HepG2 (cell line): ENCODE results near the gene SPAAR. TPM values are rescaled to one million over a fixed set of nuclear protein-coding genes. Genes with fewer than 3 reads are reported as not detected.
"Not testable (repeated sequence)": the region's sequence is repeated elsewhere in the genome, so short reads cannot be mapped to it uniquely, and the experiment has no call there.

Experiments
- ATAC-seq: fragments of 200-7000 bp; cut with Tn5 transposase; 3 replicates; pipeline ENCODE4 v1.9.1; 2020; ENCODE audit warnings: mild to moderate bottlenecking, moderate library complexity
- BruUV-seq: library from RNA; stranded (reverse); fragments of 400-500 nt; replicated peaks from 2 replicates; lab custom pipeline; 2021; lab: Mats Ljungman, UMichigan
- CTCF ChIA-PET: fragments of 300-600 bp; formaldehyde crosslinking; extraction: SDS; loops from one replicate; lab custom pipeline; 2021; ENCODE audit warnings: low total read pairs, inconsistent platforms, low intra/inter-chr PET ratio; lab: Yijun Ruan, JAX
- POLR2A ChIA-PET: fragments of 350-600 bp; sonication (Branson Sonifier 250); formaldehyde crosslinking; loops from one replicate; lab custom pipeline; 2020; ENCODE audit warnings: antibody characterized with exemption, inconsistent platforms; lab: Yijun Ruan, JAX
- DNase-seq: peaks from one replicate; pipeline ENCODE4 v3.0.0-alpha.2; 2015; ENCODE audit warnings: low spot score
- FAIRE-seq: peaks from 3 replicates; lab custom pipeline; 2011; peaks lifted over from hg19 to GRCh38; lab: Jason Lieb, UNC
- H2AFZ ChIP-seq: one replicate; pipeline ENCODE4 v1.6.1; 2011; ENCODE audit warnings: low read length, inconsistent platforms
- H3K27ac ChIP-seq: fragments of 300-600 bp; 3 replicates; pipeline ENCODE4 v1.8.0; 2011; ENCODE audit warnings: mixed run types, mild to moderate bottlenecking, mixed read lengths, low read length, inconsistent platforms; ENCODE audit not compliant: insufficient read depth; ENCODE audit errors: extremely low read length
- H3K27me3 ChIP-seq, 2 experiments: fragments of 200-600 bp in 1 of 2; 2 replicates in 1 of 2; 3 replicates in 1 of 2; pipeline versions ENCODE4 v1.6.0 to v1.8.0; 2011; ENCODE audit warnings: low read length in 2 of 2, mild to moderate bottlenecking in 2 of 2, moderate library complexity in 2 of 2, inconsistent platforms in 1 of 2; ENCODE audit not compliant: insufficient read depth in 2 of 2, control insufficient read depth in 1 of 2
- H3K36me3 ChIP-seq, 2 experiments: fragments of 200-600 bp in 1 of 2; replicated peaks in 1 of 2; 2 replicates in 1 of 2; 3 replicates in 1 of 2; pipeline versions ENCODE4 v1.5.1 to v1.8.0; 2011; ENCODE audit warnings: low read length in 2 of 2, inconsistent platforms in 1 of 2; ENCODE audit not compliant: insufficient read depth in 2 of 2, control insufficient read depth in 1 of 2
- H3K4me1 ChIP-seq: 2 replicates; pipeline ENCODE4 v1.5.1; 2012; ENCODE audit warnings: low read length, inconsistent platforms; ENCODE audit not compliant: insufficient read depth
- H3K4me2 ChIP-seq: 2 replicates; pipeline ENCODE4 v1.6.0; 2011; ENCODE audit warnings: low read depth, low read length, inconsistent platforms
- H3K4me3 ChIP-seq, 3 experiments: fragments of 200-600 bp in 1 of 3; sonication (generic), shearing (Covaris generic) in 1 of 3; replicated peaks in 1 of 3; 2 replicates each; pipeline ENCODE4 v1.5.1; 2011 to 2016; ENCODE audit warnings: low read length in 3 of 3, inconsistent platforms in 2 of 3, low read depth in 2 of 3, mild to moderate bottlenecking in 2 of 3, control low read depth in 1 of 3, mixed read lengths in 1 of 3; ENCODE audit not compliant: insufficient read depth in 1 of 3
- H3K79me2 ChIP-seq: one replicate; pipeline ENCODE4 v1.6.1; 2011; ENCODE audit warnings: low read length, inconsistent platforms; ENCODE audit not compliant: insufficient read depth
- H3K9ac ChIP-seq: 2 replicates; pipeline ENCODE4 v1.6.0; 2011; ENCODE audit warnings: mild to moderate bottlenecking, low read depth, low read length, inconsistent platforms; ENCODE audit not compliant: insufficient read depth
- H3K9me3 ChIP-seq: 2 replicates; pipeline ENCODE4 v1.5.1; 2012; ENCODE audit warnings: mild to moderate bottlenecking, low read length
- H4K20me1 ChIP-seq: 2 replicates; pipeline ENCODE4 v1.6.0; 2011; ENCODE audit warnings: inconsistent platforms, mild to moderate bottlenecking, low read length, moderate library complexity; ENCODE audit not compliant: insufficient read depth
- ISL2 ChIP-seq: sonication (generic); formaldehyde crosslinking; IDR thresholded peaks from 2 replicates; pipeline ENCODE4 v1.5.0; 2020; ENCODE audit warnings: missing genetic modification reagents
- NFE2L1 ChIP-seq: sonication (generic); formaldehyde crosslinking; IDR thresholded peaks from 2 replicates; pipeline ENCODE4 v1.4.0; 2020; ENCODE audit warnings: missing genetic modification reagents, mild to moderate bottlenecking, borderline replicate concordance
- PHF5A ChIP-seq: IDR thresholded peaks from one replicate; pipeline ENCODE4 v1.6.1; 2018; ENCODE audit warnings: low read depth, missing genetic modification reagents; ENCODE audit not compliant: unreplicated experiment
- SNAPC4 ChIP-seq: sonication (generic); formaldehyde crosslinking; IDR thresholded peaks from 2 replicates; pipeline ENCODE4 v1.4.0; 2020; ENCODE audit warnings: mild to moderate bottlenecking, missing genetic modification reagents
- ZNF280D ChIP-seq: sonication (generic); formaldehyde crosslinking; IDR thresholded peaks from 2 replicates; pipeline ENCODE4 v1.5.1; 2020; ENCODE audit warnings: mild to moderate bottlenecking, missing genetic modification reagents
- WGBS: methylation state at CpG from one replicate; pipeline ENCODE4 v1.1.6; 2017; ENCODE audit warnings: low lambda C conversion rate; 5-methylcytosine and 5-hydroxymethylcytosine counted together
- in situ Hi-C: cut with HindIII; loops from 2 replicates; pipeline ENCODE4 v1.10.0; 2017; ENCODE audit warnings: low pct_unique_long_range_greater_than_20kb; ENCODE audit not compliant: extremely low pct_ligation_motif_present
- intact Hi-C: fragments of 100-400 bp; cut with micrococcal nuclease; formaldehyde crosslinking; loops from one replicate; pipeline ENCODE4 v1.10.0; 2022; ENCODE audit not compliant: unreplicated experiment
- polyA plus RNA-seq, 8 experiments: library from polyadenylated mRNA; depleted of rRNA in 3 of 8; stranded (reverse) in 7 of 8; unstranded in 1 of 8; fragments of >200 nt; fragmentation: Illumina TruSeq in 4 of 8; extraction: Trizol in 4 of 8; gene quantifications; 2 replicates each; pipeline versions ENCODE4 v1.2.1 to v1.2.3, GENCODE V29; 2011 to 2016; ENCODE audit warnings: low read depth in 4 of 8, missing spikeins in 1 of 8, mixed read lengths in 1 of 8; ENCODE audit not compliant: insufficient read depth in 1 of 8
- total RNA-seq, 5 experiments: library from RNA; depleted of rRNA; stranded (reverse); fragments of >200 nt; fragmentation: Illumina TruSeq; extraction: Trizol; gene quantifications; 2 replicates each; pipeline ENCODE4 v1.2.3, GENCODE V29; 2016; ENCODE audit warnings: low read depth in 1 of 5
- TF ChIP-seq, protein P1 (sequence below): sonication (generic); formaldehyde crosslinking; IDR thresholded peaks from 2 replicates; pipeline ENCODE4 v1.5.0; 2020; ENCODE audit warnings: mild to moderate bottlenecking, missing genetic modification reagents

Gene SPAAR
- total and polyA plus RNA-seq, 2 of the 13 experiments (the other 11 are each of a cell fraction or from before 2014, with no cell fraction given): 0.07 TPM; not detected in 1

DNA sequence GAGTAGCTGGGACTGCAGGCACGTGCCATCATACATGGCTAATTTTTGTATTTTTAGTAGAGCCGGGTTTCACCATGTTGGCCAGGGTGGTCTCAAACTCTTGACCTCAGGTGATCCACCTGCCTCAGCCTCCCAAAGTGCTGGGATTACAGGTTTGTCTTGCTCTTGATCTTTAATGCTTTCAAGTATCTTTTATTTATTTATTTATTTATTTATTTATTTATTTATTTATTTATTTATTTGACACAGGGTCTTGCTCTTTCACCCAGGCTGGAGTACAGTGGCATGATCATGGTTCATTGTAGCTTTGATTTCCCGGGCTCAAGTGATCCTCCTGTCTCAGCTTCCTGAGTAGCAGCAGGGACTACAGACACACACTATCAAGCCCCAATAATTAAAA lies 24.4 kb upstream of the SPAAR start:
- WGBS: 13% methylated on average over 3 of the region's 3 CpGs
- H3K4me3 ChIP-seq, POLR2A ChIA-PET, H3K79me2 ChIP-seq, H3K4me1 ChIP-seq, H2AFZ ChIP-seq, H4K20me1 ChIP-seq, FAIRE-seq, ATAC-seq, CTCF ChIA-PET, H3K9me3 ChIP-seq, H3K9ac ChIP-seq, H3K36me3 ChIP-seq, H3K27ac ChIP-seq, H3K4me2 ChIP-seq, H3K27me3 ChIP-seq, DNase-seq, BruUV-seq: not testable (repeated sequence)
- intact Hi-C loops (loop anchor here (10.0 kb wide), 1 partner anchor 240 kb away; no protein-coding TSS in a partner anchor), in situ Hi-C loops (loop anchor here (5.0 kb wide), 2 partner anchors 58 to 98 kb away; partner anchors contain the start of genes FAM221B and TMEM8B)

DNA sequence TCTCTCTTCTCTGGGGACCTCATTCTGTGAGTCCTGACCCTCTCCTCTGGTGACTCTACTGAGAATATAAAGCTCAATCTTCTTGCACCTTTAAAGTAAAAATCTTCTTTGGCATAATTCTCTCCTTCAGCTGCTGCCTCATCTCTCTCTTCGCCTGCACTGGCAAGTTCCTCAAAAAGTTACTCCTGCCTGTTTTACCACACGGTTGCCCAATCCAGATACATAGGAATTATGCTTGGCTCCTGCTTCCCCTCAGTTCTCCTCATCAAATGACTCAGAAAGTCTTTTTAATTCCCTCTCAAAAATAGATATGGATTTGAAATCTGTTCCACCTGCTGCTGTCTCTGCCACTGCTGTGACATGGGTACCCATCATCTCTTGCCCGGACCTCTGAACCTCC lies 17.6 kb upstream of the SPAAR start:
- H2AFZ ChIP-seq: no peak overlapping the region
- no peaks in the 10 kb centered on the region for H4K20me1 ChIP-seq
- DNase-seq (no peak), FAIRE-seq (no peak), ATAC-seq (no peak)
- no peak overlapping the region for H3K4me2 ChIP-seq
- H3K9me3 ChIP-seq: no peaks in the 10 kb centered on the region
- peaks cover 0 to 4% of the 10 kb centered on the region in 2 experiments; a peak in 1 of 5 replicates for H3K27me3 ChIP-seq
- no peak overlapping the region for H3K4me3 ChIP-seq
- no TSS peak for BruUV-seq
- CTCF ChIA-PET: no interaction called here
- in situ Hi-C loops (no loop called here), intact Hi-C loops (no loop called here)
- no peak overlapping the region for H3K9ac ChIP-seq
- 14% methylated on average over 3 of the region's 3 CpGs for WGBS
- no peaks in the 10 kb centered on the region for H3K79me2 ChIP-seq
- no peak overlapping the region for H3K27ac ChIP-seq
- no peaks in the 10 kb centered on the region for H3K36me3 ChIP-seq
- no peaks in the 10 kb centered on the region for H3K4me1 ChIP-seq
- POLR2A ChIA-PET: no interaction called here
- TF ChIP-seq, protein P1, sequence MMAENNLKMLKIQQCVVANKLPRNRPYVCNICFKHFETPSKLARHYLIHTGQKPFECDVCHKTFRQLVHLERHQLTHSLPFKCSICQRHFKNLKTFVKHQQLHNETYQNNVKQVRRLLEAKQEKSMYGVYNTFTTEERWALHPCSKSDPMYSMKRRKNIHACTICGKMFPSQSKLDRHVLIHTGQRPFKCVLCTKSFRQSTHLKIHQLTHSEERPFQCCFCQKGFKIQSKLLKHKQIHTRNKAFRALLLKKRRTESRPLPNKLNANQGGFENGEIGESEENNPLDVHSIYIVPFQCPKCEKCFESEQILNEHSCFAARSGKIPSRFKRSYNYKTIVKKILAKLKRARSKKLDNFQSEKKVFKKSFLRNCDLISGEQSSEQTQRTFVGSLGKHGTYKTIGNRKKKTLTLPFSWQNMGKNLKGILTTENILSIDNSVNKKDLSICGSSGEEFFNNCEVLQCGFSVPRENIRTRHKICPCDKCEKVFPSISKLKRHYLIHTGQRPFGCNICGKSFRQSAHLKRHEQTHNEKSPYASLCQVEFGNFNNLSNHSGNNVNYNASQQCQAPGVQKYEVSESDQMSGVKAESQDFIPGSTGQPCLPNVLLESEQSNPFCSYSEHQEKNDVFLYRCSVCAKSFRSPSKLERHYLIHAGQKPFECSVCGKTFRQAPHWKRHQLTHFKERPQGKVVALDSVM (CRISPR knock-in tag): no peak
- TF ChIP-seq SNAPC4 (CRISPR knock-in tag) (no peak), ZNF280D (no peak), ISL2 (no peak), NFE2L1 (CRISPR knock-in tag) (no peak), PHF5A (no peak)
